Activated T-helper 9 cell treated with anti-CD3 and anti-CD28 coated beads, Interleukin-2, amount 50 U/mL, for 16 hours (primary cell): ENCODE data around the gene ZNF106.

Experiments used
- DNase-seq: peaks from one replicate; pipeline ENCODE4 v3.0.0-alpha.2; 2020; ENCODE audit warnings: low read depth

ZNF106 gene

GRCh38 chr15:42405863-42406482, 85.0 kb downstream of the ZNF106 start:
- DNase-seq: no peak

GRCh38 chr15:42404461-42405235, 86.3 kb downstream of the ZNF106 start:
- no peak for DNase-seq

- DNase-seq: no peak
These were observed 87.6 kb downstream of the ZNF106 start for GRCh38 chr15:42403389-42403788.

GRCh38 chr15:42402455-42403205, 88.3 kb downstream of the ZNF106 start:
- no peak for DNase-seq

- no peak for DNase-seq
These were observed 89.1 kb downstream of the ZNF106 start for GRCh38 chr15:42401544-42402454.

GRCh38 chr15:42395838-42396237, 95.1 kb downstream of the ZNF106 start:
- no peak for DNase-seq

GRCh38 chr15:42394106-42394505, 96.8 kb downstream of the ZNF106 start:
- DNase-seq: no peak

- DNase-seq: no peak
These were observed 98.5 kb downstream of the ZNF106 start for GRCh38 chr15:42392309-42393024.

GRCh38 chr15:42387603-42388002, 103.3 kb downstream of the ZNF106 start:
- no peak for DNase-seq

- DNase-seq: no peak
These were observed 104.8 kb downstream of the ZNF106 start for GRCh38 chr15:42385980-42386700.

- no peak for DNase-seq
These were observed 105.5 kb downstream of the ZNF106 start for GRCh38 chr15:42385206-42385979.

GRCh38 chr15:42384597-42384996, 106.3 kb downstream of the ZNF106 start:
- no peak for DNase-seq

GRCh38 chr15:42378011-42378410, 112.9 kb downstream of the ZNF106 start:
- DNase-seq: no peak

GRCh38 chr15:42375941-42376340, 115.0 kb downstream of the ZNF106 start:
- no peak for DNase-seq

GRCh38 chr15:42375252-42375651, 115.7 kb downstream of the ZNF106 start:
- no peak for DNase-seq

GRCh38 chr15:42374810-42375209, 116.1 kb downstream of the ZNF106 start:
- DNase-seq: no peak

GRCh38 chr15:42373936-42374335, 117.0 kb downstream of the ZNF106 start:
- DNase-seq: no peak

- DNase-seq: no peak
These were observed 117.7 kb downstream of the ZNF106 start for GRCh38 chr15:42373274-42373673.

- DNase-seq: no peak
These were observed 119.8 kb downstream of the ZNF106 start for GRCh38 chr15:42371096-42371495.

GRCh38 chr15:42368096-42368495, 122.8 kb downstream of the ZNF106 start:
- DNase-seq: no peak
